Measurements from ENCODE around the gene ZNF365.

- TF ChIP-seq ZFP3 (CRISPR knock-in tag; IDR thresholded peaks at IDR 0.05) (no peak), ZNF8 (CRISPR knock-in tag; IDR thresholded peaks at IDR 0.05) (no peak), ZFP30 (CRISPR knock-in tag; IDR thresholded peaks at IDR 0.05) (no peak), CREB5 (CRISPR knock-in tag; IDR thresholded peaks at IDR 0.05; ENCODE audit: low read depth) (no peak), TSHZ2 (CRISPR knock-in tag; IDR thresholded peaks at IDR 0.05) (no peak)
These were observed 37.8 kb upstream of the ZNF365 start for GRCh38 chr10:62336404-62336803.
